GM13977 (cell line): ENCODE measurements around the gene SLC35E3.

Experiments
- DNase-seq: peaks from one replicate; pipeline ENCODE4 v3.0.0; 2012; ENCODE audit warnings: low spot score
- CTCF ChIP-seq: IDR thresholded peaks from 2 replicates; pipeline ENCODE4 v1.5.1; 2012; ENCODE audit warnings: mild to moderate bottlenecking, control low read depth; ENCODE audit not compliant: insufficient read depth; ENCODE audit errors: extremely low read depth, missing control alignments
- in situ Hi-C: fragments of 300-500 bp; cut with MboI; formaldehyde crosslinking; loops from one replicate; pipeline ENCODE4 v1.12.0; 2022; ENCODE audit warnings: low sequenced_read_pairs, low pct_unique_long_range_greater_than_20kb, mixed read lengths, inconsistent platforms; ENCODE audit not compliant: unreplicated experiment

Gene SLC35E3

DNA sequence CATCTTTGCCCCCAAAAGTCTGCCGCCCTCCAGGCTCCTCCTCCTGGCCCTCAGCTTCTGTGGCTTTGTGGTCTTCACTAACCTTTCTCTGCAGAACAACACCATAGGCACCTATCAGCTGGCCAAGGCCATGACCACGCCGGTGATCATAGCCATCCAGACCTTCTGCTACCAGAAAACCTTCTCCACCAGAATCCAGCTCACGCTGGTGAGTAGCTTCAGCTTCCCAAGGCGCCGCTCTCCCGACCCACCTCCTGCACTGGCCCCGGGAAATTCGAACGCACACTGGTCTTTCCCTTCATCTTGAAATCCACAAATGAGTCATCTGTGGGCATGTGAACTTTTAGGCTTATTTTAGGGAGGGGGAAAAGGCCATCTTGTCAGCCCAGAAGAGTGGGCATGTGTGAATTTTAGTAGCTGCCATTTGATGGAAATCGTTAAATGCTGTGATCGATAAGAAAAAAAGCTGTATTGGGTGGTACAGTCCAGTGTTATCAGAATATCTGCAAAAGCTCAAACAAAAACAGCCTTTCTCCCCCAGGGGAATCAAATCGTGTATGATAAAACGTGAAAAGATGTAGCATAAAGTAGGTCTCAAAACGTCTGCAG, 700 bp downstream of the SLC35E3 start:
- in situ Hi-C loops, result no loop called here
- TF ChIP-seq CTCF, result no peak
- peak; percentile 49 for DNase-seq

DNA sequence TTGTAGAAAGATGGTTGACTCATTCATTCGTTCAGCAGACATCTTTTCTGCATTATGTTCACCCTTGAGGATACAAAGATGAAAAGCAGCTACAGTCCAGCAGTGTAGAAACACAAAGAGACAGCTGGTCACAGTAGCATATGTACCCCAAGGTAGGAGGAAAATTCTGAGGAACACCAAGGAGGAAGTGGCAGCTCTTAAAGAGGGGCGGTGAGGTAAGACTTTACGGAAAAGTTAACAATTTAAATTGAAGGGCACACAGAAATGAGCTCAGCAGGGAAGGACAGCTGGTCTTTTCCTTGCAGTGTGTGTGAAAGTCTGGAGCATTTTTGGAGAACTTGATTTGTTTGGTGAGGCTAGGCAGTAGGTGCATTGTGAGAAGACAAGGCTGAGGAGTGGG, 3.5 kb downstream of the SLC35E3 start:
- DNase-seq, result no peak
- in situ Hi-C loops, result no loop called here
- no peak for TF ChIP-seq CTCF

- no peak for DNase-seq
- in situ Hi-C loops, result no loop called here
- TF ChIP-seq CTCF, result no peak
Observed at GRCh38 chr12:68749861-68750260, 3.9 kb downstream of the SLC35E3 start.

DNA sequence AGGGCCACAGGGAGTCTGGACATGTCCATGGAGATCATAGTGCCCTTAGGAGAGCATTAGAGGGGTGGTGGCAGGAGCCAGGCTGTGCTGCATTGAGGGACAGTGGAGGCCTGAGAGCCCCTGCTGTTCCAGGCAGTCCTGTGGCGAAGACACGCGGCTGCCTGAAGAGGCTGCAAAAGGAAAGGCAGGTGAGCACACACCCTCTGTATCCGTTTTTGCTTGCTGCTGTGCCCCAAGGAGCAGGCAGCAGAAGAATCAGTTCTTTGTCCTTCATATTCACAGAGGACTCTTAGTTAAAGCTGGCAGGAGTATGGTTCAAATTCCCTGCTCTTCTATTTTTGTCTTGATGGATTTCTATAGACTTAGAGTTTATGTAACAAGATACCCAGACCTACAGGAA, 4.5 kb downstream of the SLC35E3 start:
- DNase-seq, result no peak
- in situ Hi-C loops, result no loop called here
- TF ChIP-seq CTCF, result no peak

DNA sequence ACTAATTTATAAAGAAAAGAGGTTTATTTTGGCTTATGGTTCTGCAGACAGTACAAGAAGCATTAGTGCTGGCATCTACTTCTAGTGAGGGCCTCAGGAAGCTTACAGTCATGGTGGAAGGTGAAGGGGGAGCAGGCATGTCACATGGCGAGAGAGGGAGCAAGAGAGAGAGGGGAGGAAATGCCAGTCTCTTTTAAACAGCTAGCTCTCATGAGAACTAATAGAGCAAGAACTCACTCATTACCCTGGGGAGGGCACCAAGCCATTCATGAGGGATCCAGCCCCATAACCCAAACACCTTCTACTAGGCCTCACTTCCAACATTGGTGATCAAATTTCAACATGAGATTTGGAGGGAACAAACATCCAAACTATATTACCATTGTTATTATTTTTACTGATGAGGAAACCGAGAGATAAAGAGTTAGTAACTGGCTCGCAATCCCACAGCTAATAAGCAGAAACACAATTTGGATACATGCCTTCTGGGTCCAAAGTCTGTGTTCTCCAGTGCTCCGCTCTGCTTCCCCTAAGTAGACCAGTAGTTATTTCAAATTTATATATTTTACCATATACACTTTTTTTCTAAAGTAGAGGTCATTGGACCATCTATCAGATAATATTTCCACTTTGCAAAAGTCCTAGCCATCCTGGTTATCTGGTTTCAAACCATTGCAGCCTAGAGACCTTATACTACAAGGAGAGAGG, 9.7 kb downstream of the SLC35E3 start:
- TF ChIP-seq CTCF, result no peak
- no peak for DNase-seq
- in situ Hi-C loops, result no loop called here

- no peak for TF ChIP-seq CTCF
- in situ Hi-C loops, result no loop called here
- no peak for DNase-seq
Observed at GRCh38 chr12:68759852-68760251, 13.9 kb downstream of the SLC35E3 start.
